Pancreas (tissue), 10 donors: ENCODE measurements around the gene RANBP3. TPM values are rescaled to one million over a fixed set of nuclear protein-coding genes. Genes with fewer than 3 reads are reported as not detected.

ENCODE experiments used
- ATAC-seq, 4 donors: fragments of 200-7000 bp; cut with Tn5 transposase; one replicate each; pipeline versions ENCODE4 v1.8.0 to v1.9.1; 2020; ENCODE audit warnings: mild to moderate bottlenecking in 4 of 4, moderate library complexity in 4 of 4
- DNase-seq, 6 donors: peaks; one replicate each; pipeline ENCODE4 v3.0.0-alpha.2; 2020
- FAIRE-seq: peaks from 2 replicates; lab custom pipeline; 2012; peaks lifted over from hg19 to GRCh38; lab: Jason Lieb, UNC
- H3K27ac ChIP-seq, 4 donors: fragments of 200-600 bp; sonication (generic); 1 replicate in 3 of 4; 2 replicates in 1 of 4; pipeline versions ENCODE4 v1.5.0 to v1.8.0; 2020
- H3K27me3 ChIP-seq, 4 donors: fragments of 200-600 bp; one replicate each; pipeline ENCODE4 v1.8.0; 2021
- H3K36me3 ChIP-seq, 3 donors: fragments of 200-600 bp; sonication (generic) in 1 of 3; one replicate each; pipeline versions ENCODE4 v1.5.0 to v1.8.0; 2020 to 2021
- H3K4me1 ChIP-seq, 3 donors: fragments of 200-600 bp; one replicate each; pipeline ENCODE4 v1.8.0; 2021
- H3K4me3 ChIP-seq, 4 donors: fragments of 200-600 bp; sonication (generic) in 2 of 4; one replicate each; pipeline versions ENCODE4 v1.5.0 to v1.8.0; 2020 to 2021
- H3K9me3 ChIP-seq, 4 donors: fragments of 200-600 bp; one replicate each; pipeline ENCODE4 v1.8.0; 2021
- CTCF ChIP-seq, 4 donors: fragments of 200-600 bp; sonication (generic) in 3 of 4; IDR thresholded peaks; one replicate each; pipeline versions ENCODE4 v1.5.0 to v1.8.0; 2021; ENCODE audit warnings: antibody characterized with exemption in 4 of 4
- WGBS, 2 donors: extraction: QIAGEN DNeasy Blood & Tissue Kit; methylation state at CpG; one replicate each; pipeline ENCODE4 v1.1.7; 2013; 5-methylcytosine and 5-hydroxymethylcytosine counted together
- intact Hi-C, 3 donors: fragments of 100-400 bp; cut with DNase I; formaldehyde crosslinking; loops; one replicate each; pipeline versions ENCODE4 v1.11.1 to v1.14.2; 2022
- polyA plus RNA-seq, 2 donors: library from polyadenylated mRNA; stranded (reverse); fragments of 200-250 nt; gene quantifications; one replicate each; pipeline ENCODE4 v1.2.3, GENCODE V29; 2013
- total RNA-seq, 6 donors: library from RNA; stranded (reverse); fragmentation: NEBNext Ultra II Directional in 4 of 6; extraction: Animal tissue kit (Norgen Biotek cat#: 25700) in 4 of 6; gene quantifications; one replicate each; pipeline versions ENCODE4 v1.2.1 to v1.2.4, GENCODE V29; 2021 to 2023
- donor health status: healthy with polysubstance abuse.
- donor health status: DM: no; HTN: no; CAD: no; lungs with moderate emphysema.
- donor health status: DM: no; HTN: no; CAD: no.
- donor health status: control.
- donor health status: control.
- donor health status: Bipolar disorder and iron deficiency.
- donor health status: DM: yes; HTN: yes; CAD: no.
- donor health status: DM: no; HTN: no; CAD: no.
- donor health status: DM: no; HTN: no; CAD: no.
- donor health status: DM: yes; HTN: yes; CAD: no.

Gene RANBP3
- total and polyA plus RNA-seq, 8 donors, result 27.6 to 42.2 (median 34.7) TPM

- no peaks in the 10 kb centered on the region for H3K9me3 ChIP-seq
- H3K4me3 ChIP-seq, result no peak overlapping the region
- H3K27me3 ChIP-seq, result no peaks in the 10 kb centered on the region
- TF ChIP-seq CTCF (IDR thresholded peaks at IDR 0.05), result no peak
- peaks cover 0 to 16% (median 12%) of the 10 kb centered on the region in 3 donors for H3K36me3 ChIP-seq
- peaks cover 0 to 5% (median 4%) of the 10 kb centered on the region in 3 donors for H3K4me1 ChIP-seq
- intact Hi-C loops, result loop anchor here in 1 of 3 donors (5.0 kb wide), 1 partner anchor 88 kb away; no protein-coding TSS in a partner anchor
- no peak for ATAC-seq
- DNase-seq, result peak in 1 of 6 donors; percentile 19
- no peak for FAIRE-seq
- WGBS, 2 donors, result 84 to 95% methylated on average over 13 of the region's 13 CpGs
- no peak overlapping the region for H3K27ac ChIP-seq
Observed at GRCh38 chr19:5899728-5900526, 78.0 kb downstream of the RANBP3 start.

GRCh38 chr19:5897189-5897969 lies 80.6 kb downstream of the RANBP3 start:
- no peaks in the 10 kb centered on the region for H3K27me3 ChIP-seq
- no peak overlapping the region for H3K4me3 ChIP-seq
- 94 to 96% methylated on average over 30 of the region's 30 CpGs for WGBS, 2 donors
- H3K36me3 ChIP-seq, result peaks cover 0 to 16% (median 12%) of the 10 kb centered on the region in 3 donors
- ATAC-seq, result no peak
- intact Hi-C loops, result loop anchor here in 1 of 3 donors (5.0 kb wide), 1 partner anchor 85 kb away; no protein-coding TSS in a partner anchor
- no peak for DNase-seq
- H3K27ac ChIP-seq, result no peak overlapping the region
- H3K4me1 ChIP-seq, result no peaks in the 10 kb centered on the region
- TF ChIP-seq CTCF (IDR thresholded peaks at IDR 0.05), result no peak
- H3K9me3 ChIP-seq, result no peaks in the 10 kb centered on the region
- FAIRE-seq, result no peak

DNA sequence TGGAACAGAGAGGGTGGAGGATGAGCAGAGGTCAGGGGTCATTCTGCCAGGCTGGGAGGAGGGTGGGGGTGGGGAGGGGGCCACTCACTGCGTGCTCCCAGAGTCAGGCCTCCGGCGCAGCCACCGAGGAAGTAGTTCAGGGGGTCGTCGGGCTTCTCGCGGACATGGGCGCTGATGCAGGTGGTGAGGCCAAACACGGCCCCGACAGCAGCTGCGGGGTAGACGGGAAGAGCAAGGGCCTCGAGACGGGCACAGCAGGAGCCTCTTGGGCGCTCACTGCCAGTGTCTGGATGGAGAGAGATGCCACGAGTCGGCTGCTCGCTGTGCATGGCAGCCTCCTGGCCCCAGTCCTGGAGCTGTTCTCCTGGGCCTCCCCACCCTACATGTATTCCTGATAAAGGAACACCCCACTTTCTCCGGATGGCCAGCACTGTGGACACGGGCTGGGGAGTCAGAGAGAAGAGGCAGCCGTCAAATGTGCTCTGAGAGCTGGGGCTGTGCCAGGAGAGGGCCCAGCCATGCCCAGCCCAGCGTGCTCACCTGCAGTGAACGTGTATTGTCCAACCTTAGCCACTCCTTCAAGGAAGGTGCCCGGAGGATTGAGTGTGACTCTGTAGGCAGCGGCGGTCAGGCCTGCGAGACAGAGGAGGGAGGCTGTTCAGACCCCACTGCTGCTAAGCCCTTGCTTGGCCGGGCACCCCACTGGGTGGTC lies 81.4 kb downstream of the RANBP3 start:
- no peak overlapping the region for H3K4me3 ChIP-seq
- H3K27ac ChIP-seq, result no peak overlapping the region
- H3K4me1 ChIP-seq, result no peaks in the 10 kb centered on the region
- H3K27me3 ChIP-seq, result no peaks in the 10 kb centered on the region
- FAIRE-seq (no peak), DNase-seq (peak in 1 of 6 donors; percentile 63), ATAC-seq (no peak)
- H3K36me3 ChIP-seq, result peaks cover 0 to 16% (median 12%) of the 10 kb centered on the region in 3 donors
- no peaks in the 10 kb centered on the region for H3K9me3 ChIP-seq
- 91 to 94% methylated on average over 29 of the region's 29 CpGs for WGBS, 2 donors
- intact Hi-C loops, result loop anchor here in 1 of 3 donors (5.0 kb wide), 1 partner anchor 84 kb away; no protein-coding TSS in a partner anchor
- no peak for TF ChIP-seq CTCF (IDR thresholded peaks at IDR 0.05)

- peak in 1 of 6 donors; percentile 70 for DNase-seq
- FAIRE-seq, result no peak
- Histone ChIP-seq H3K4me3 (no peak overlapping the region), H3K27ac (no peak overlapping the region), H3K27me3 (no peaks in the 10 kb centered on the region), H3K36me3 (peaks cover 0 to 16% (median 12%) of the 10 kb centered on the region in 3 donors), H3K4me1 (no peaks in the 10 kb centered on the region), H3K9me3 (no peaks in the 10 kb centered on the region)
- no peak for ATAC-seq
- intact Hi-C loops, result loop anchor here in 1 of 3 donors (5.0 kb wide), 1 partner anchor 84 kb away; no protein-coding TSS in a partner anchor
- WGBS, 2 donors, result 89 to 93% methylated on average over 8 of the region's 8 CpGs
- TF ChIP-seq CTCF (IDR thresholded peaks at IDR 0.05), result no peak
Observed at GRCh38 chr19:5895890-5896289, 82.0 kb downstream of the RANBP3 start.
